GM12865 (cell line): Measurements from ENCODE around the gene SYNRG.

Experiments used
- DNase-seq: peaks from one replicate; pipeline ENCODE4 v3.0.0; 2010; ENCODE audit warnings: low read depth
- H3K4me3 ChIP-seq: 2 replicates; pipeline ENCODE4 v1.5.1; 2011; ENCODE audit warnings: mild to moderate bottlenecking, low read depth, low read length, control low read depth
- TF ChIP-seq, protein P1 (sequence below): IDR thresholded peaks from 2 replicates; pipeline ENCODE4 v1.5.1; 2011; ENCODE audit warnings: low read length, control low read depth, low read depth, inconsistent platforms; ENCODE audit not compliant: insufficient read depth; ENCODE audit errors: missing control alignments

Gene SYNRG

DNA sequence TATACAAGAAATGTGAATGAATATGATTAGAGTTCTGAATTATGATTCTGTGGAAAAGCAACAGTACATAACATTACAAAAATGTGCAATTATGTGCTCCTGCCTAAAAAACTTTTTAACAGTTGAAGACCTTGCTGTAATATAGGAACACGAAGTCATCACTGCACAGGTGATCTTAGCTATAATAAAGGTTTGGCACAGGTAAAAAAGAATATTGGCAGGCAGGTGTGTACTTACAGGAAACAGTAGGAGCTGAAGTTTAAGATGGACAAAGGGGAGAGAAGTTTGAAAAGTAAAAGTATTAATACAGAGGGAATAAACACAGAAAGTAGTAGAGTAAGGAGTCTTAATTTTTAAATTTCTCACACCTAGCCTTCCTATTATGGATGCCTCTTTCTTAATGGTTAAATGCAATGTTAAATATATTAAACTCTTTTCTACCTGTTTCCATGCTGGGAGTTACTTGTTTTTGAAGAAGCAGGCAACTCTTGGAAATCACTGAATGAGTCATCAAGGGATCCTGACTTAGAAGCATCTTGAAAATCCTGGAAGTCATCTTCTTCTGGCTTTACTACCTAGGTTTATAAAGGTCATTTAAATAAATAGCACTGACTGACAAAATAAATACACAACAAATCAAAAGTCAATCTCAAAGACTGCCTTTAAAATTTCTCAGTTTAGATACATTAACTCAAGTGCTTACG, 40.7 kb downstream of the SYNRG start:
- DNase-seq = no peak
- no peak overlapping the region for H3K4me3 ChIP-seq
- TF ChIP-seq, protein P1, sequence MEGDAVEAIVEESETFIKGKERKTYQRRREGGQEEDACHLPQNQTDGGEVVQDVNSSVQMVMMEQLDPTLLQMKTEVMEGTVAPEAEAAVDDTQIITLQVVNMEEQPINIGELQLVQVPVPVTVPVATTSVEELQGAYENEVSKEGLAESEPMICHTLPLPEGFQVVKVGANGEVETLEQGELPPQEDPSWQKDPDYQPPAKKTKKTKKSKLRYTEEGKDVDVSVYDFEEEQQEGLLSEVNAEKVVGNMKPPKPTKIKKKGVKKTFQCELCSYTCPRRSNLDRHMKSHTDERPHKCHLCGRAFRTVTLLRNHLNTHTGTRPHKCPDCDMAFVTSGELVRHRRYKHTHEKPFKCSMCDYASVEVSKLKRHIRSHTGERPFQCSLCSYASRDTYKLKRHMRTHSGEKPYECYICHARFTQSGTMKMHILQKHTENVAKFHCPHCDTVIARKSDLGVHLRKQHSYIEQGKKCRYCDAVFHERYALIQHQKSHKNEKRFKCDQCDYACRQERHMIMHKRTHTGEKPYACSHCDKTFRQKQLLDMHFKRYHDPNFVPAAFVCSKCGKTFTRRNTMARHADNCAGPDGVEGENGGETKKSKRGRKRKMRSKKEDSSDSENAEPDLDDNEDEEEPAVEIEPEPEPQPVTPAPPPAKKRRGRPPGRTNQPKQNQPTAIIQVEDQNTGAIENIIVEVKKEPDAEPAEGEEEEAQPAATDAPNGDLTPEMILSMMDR = no peak

DNA sequence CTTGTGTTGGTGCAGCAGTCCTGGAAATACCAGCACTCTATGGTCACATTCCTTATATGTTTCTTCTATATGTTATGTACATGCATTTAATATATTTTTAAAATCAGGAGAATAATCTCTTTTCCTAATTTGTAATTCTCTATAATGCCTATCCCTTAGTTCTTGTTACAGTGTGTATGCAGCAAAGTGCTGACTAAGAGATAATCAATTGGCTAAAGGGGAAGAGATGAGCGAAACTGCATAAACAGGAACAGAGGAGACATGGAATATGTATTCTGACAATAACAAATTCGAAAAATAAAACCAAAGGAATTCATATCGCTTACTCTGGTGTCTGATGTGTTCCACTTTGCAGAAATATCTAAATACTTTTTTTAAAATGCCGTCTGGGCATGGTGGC, 41.7 kb downstream of the SYNRG start:
- no peak for DNase-seq
- TF ChIP-seq, protein P1 = no peak
- no peak overlapping the region for H3K4me3 ChIP-seq

- DNase-seq = no peak
- no peak overlapping the region for H3K4me3 ChIP-seq
- TF ChIP-seq, protein P1 = no peak
Observed at GRCh38 chr17:37567137-37567536, 42.1 kb downstream of the SYNRG start.

DNA sequence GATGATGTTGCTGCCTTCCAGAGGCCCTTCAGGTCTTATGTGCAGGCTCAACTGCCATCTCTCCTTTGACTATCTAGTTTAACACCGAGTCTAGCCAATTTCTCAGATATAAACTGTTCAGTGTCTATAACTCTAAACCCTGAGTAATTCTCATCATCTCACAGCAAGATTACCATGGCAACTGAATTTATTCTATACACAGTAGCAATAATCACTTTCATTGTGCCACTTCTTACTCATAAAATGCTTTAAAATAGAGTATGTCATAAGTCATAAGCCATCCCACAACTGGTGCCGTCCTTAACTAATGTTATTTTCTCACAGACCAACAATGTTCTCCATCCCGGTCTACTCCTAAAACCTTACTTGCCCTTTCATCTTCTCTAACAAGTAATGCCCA, 45.0 kb downstream of the SYNRG start:
- no peak overlapping the region for H3K4me3 ChIP-seq
- no peak for DNase-seq
- TF ChIP-seq, protein P1 = no peak

- TF ChIP-seq, protein P1 = no peak
- DNase-seq = no peak
- no peak overlapping the region for H3K4me3 ChIP-seq
Observed at GRCh38 chr17:37562016-37562745, 47.0 kb downstream of the SYNRG start.

- no peak for DNase-seq
- no peak overlapping the region for H3K4me3 ChIP-seq
- TF ChIP-seq, protein P1 = no peak
Observed at GRCh38 chr17:37558299-37558698, 50.9 kb downstream of the SYNRG start.
